Measurements from ENCODE around the gene ADGRB2.

DNA sequence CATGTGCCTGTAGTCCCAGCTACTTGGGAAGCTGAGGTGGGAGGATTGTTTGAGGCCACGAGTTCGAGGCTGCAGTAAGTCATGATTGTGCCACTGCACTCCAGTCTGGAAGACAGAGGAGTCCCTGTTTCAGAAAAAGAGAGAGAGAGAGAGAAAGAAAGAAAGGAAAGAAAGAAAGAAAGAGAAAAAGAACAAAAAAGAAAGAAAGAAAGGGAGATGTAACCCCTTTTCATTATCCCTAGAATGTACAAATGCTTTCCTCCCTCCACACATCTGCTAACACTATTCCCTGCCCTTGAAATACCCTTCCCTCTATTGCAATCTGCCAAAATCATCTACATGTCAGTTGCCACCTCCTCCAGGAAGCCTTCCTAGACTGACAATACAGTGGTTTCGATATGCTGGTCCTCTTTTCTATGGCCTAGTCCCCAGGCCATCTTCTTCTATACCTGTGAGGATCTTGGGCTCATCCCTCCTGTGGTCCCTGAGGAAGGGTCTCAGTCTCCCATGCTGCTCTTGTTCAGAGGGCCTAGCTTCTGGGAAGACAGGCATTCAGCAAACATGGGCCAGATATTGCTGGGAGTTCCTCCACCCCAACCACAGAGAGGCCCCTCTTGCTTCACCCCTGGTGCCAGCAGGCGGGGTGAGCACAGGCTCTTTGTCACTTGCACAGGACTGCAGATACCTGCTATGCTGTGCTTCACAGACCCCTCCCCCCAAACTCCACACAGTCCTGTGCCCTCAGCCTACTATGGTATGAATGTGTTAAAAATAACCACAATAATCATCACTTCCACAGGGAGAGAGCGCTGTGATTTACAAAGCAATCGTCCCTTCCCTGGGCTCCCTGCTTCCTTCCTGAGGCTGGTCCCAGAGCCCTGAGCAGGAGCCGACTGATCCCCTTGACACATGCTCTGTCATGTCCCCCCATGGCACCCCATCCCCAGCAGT, 14.1 kb downstream of the ADGRB2 start:
- TF ChIP-seq POLR2A (IDR thresholded peaks at IDR 0.05) (no peak), EP300 (IDR thresholded peaks at IDR 0.05) (no peak)
- TF ChIP-seq, protein P1, sequence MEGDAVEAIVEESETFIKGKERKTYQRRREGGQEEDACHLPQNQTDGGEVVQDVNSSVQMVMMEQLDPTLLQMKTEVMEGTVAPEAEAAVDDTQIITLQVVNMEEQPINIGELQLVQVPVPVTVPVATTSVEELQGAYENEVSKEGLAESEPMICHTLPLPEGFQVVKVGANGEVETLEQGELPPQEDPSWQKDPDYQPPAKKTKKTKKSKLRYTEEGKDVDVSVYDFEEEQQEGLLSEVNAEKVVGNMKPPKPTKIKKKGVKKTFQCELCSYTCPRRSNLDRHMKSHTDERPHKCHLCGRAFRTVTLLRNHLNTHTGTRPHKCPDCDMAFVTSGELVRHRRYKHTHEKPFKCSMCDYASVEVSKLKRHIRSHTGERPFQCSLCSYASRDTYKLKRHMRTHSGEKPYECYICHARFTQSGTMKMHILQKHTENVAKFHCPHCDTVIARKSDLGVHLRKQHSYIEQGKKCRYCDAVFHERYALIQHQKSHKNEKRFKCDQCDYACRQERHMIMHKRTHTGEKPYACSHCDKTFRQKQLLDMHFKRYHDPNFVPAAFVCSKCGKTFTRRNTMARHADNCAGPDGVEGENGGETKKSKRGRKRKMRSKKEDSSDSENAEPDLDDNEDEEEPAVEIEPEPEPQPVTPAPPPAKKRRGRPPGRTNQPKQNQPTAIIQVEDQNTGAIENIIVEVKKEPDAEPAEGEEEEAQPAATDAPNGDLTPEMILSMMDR (IDR thresholded peaks at IDR 0.05), result no peak

Measured in upper lobe of left lung (tissue), 4 donors.